ENCODE measurements around the gene LCLAT1. TPM values are rescaled to one million over a fixed set of nuclear protein-coding genes. Genes with fewer than 3 reads are reported as not detected.

LCLAT1 gene
- total RNA-seq, 1 experiment from 2014 or later = 32.9 TPM

GRCh38 chr2:30441023-30441422, 6.0 kb upstream of the LCLAT1 start:
- no peak overlapping the region for H3K4me3 Mint-ChIP-seq

More at GRCh38 chr2:30441023-30441422, 6.0 kb upstream of the LCLAT1 start:
- no peak overlapping the region for H2AFZ ChIP-seq (ENCODE audit: low read length)
- no peaks in the 10 kb centered on the region for H3K4me1 ChIP-seq (ENCODE audit: insufficient read depth, low read length)
- H3K79me2 ChIP-seq (ENCODE audit: insufficient read depth, low read length) = no peaks in the 10 kb centered on the region
- no peak overlapping the region for H2BK120ac ChIP-seq (ENCODE audit: low read depth, low read length, poor library complexity, severe bottlenecking)
- H3K9me3 ChIP-seq (ENCODE audit: control insufficient read depth, low read depth, low read length) = no peaks in the 10 kb centered on the region
- H3K23ac ChIP-seq (ENCODE audit: insufficient read length, low read depth, low read length) = no peak overlapping the region
- H3K4ac ChIP-seq (ENCODE audit: low read depth, low read length) = no peak overlapping the region
- H2BK12ac ChIP-seq (ENCODE audit: insufficient read length, low read depth, low read length) = no peak overlapping the region
- H3K27me3 ChIP-seq (ENCODE audit: insufficient read depth, low read length) = no peaks in the 10 kb centered on the region
- H2AK5ac ChIP-seq (ENCODE audit: insufficient read length, low read length) = no peak overlapping the region
- no peak overlapping the region for H3K27ac ChIP-seq (ENCODE audit: insufficient read length, low read depth, low read length)
- H3K27ac Mint-ChIP-seq = no peak overlapping the region
- WGBS (ENCODE audit: extremely low coverage, insufficient read length, low lambda C conversion rate) = no CpG with 5 or more reads among the region's 7 CpGs
- H4K91ac ChIP-seq (ENCODE audit: insufficient read length, low read depth, low read length) = no peak overlapping the region
- H3K56ac ChIP-seq (ENCODE audit: insufficient read length, low read depth, low read length) = no peak overlapping the region
- no peak for DNase-seq
- no peak overlapping the region for H2BK15ac ChIP-seq (ENCODE audit: low read depth, low read length)
- H4K8ac ChIP-seq (replicated peaks; ENCODE audit: insufficient read length, low read depth, low read length) = no peak overlapping the region
- no peak overlapping the region for H3K4me2 ChIP-seq (ENCODE audit: insufficient read depth, insufficient read length, low read length)
- H4K5ac ChIP-seq (ENCODE audit: insufficient read length, low read depth, low read length) = no peak overlapping the region
- no peak for TF ChIP-seq CTCF (conservative IDR thresholded peaks at IDR 0.05)
- no peak overlapping the region for H2BK20ac ChIP-seq (ENCODE audit: low read depth, low read length, poor library complexity, severe bottlenecking)
- H3K9me3 Mint-ChIP-seq = no peaks in the 10 kb centered on the region
- H4K20me1 ChIP-seq (ENCODE audit: control insufficient read depth, insufficient read depth, insufficient read length) = no peaks in the 10 kb centered on the region
- H3K4me1 Mint-ChIP-seq = peaks cover 5 to 6% of the 10 kb centered on the region in 2 experiments
- no peak overlapping the region for H3K14ac ChIP-seq (ENCODE audit: insufficient read depth, low read length)
- H3T11ph ChIP-seq (ENCODE audit: low read length) = no peak overlapping the region
- no peaks in the 10 kb centered on the region for H3K36me3 Mint-ChIP-seq (ENCODE audit: insufficient read depth in 1 of 3, low read depth in 3 of 3)
- H3K18ac ChIP-seq (ENCODE audit: insufficient read length, low read depth, low read length) = no peak overlapping the region
- no peak overlapping the region for H3K9ac ChIP-seq (ENCODE audit: extremely low read depth, insufficient read length, low read length)
- H3K79me1 ChIP-seq (ENCODE audit: insufficient read depth, low read depth, low read length, poor library complexity, severe bottlenecking) = no peaks in the 10 kb centered on the region
- no peak overlapping the region for H2BK5ac ChIP-seq (ENCODE audit: insufficient read length, low read length)
- peaks cover 4% of the 10 kb centered on the region for H3K27me3 Mint-ChIP-seq (ENCODE audit: low read depth)
- no peaks in the 10 kb centered on the region for H3K23me2 ChIP-seq (ENCODE audit: insufficient read length, low read depth, low read length, poor library complexity, severe bottlenecking)

All from H9 (cell line).